K562 (cell line): ENCODE data around the gene PRAMEF1. TPM values are rescaled to one million over a fixed set of nuclear protein-coding genes. Genes with fewer than 3 reads are reported as not detected.
A peak's percentile ranks its signal among the peaks of the same experiment; 100 is the strongest.
"Not testable (repeated sequence)": the region's sequence is repeated elsewhere in the genome, so short reads cannot be mapped to it uniquely, and the experiment has no call there.

Source experiments
- ATAC-seq: fragments of 200-7000 bp; cut with Tn5 transposase; 3 replicates; pipeline ENCODE4 v1.9.1; 2020; ENCODE audit warnings: moderate library complexity
- BruUV-seq: library from RNA; stranded (reverse); fragments of 400-500 nt; replicated peaks from 2 replicates; lab custom pipeline; 2021; lab: Mats Ljungman, UMichigan
- CTCF ChIA-PET: fragments of 300-600 bp; formaldehyde crosslinking; extraction: SDS; loops from one replicate; lab custom pipeline; 2021; ENCODE audit warnings: low intra/inter-chr PET ratio; lab: Yijun Ruan, JAX
- POLR2A ChIA-PET: fragments of 300-600, 350-650 bp; sonication (Branson Sonifier 250); formaldehyde crosslinking; extraction: SDS; loops from one replicate; lab custom pipeline; 2021; ENCODE audit warnings: antibody characterized with exemption, inconsistent platforms; lab: Yijun Ruan, JAX
- DNase-seq, 4 experiments: peaks; one replicate each; pipeline versions ENCODE4 v3.0.0 to v3.0.0-alpha.2; 2011 to 2018; ENCODE audit warnings: low spot score in 3 of 4, mixed read lengths in 3 of 4; ENCODE audit errors: extremely low read depth in 1 of 4
- FAIRE-seq: peaks from 2 replicates; lab custom pipeline; 2011; peaks lifted over from hg19 to GRCh38; lab: Jason Lieb, UNC
- H2AFZ ChIP-seq: 2 replicates; pipeline ENCODE4 v1.6.0; 2011; ENCODE audit warnings: low read depth, low read length, control low read depth, inconsistent platforms
- H3K27ac ChIP-seq: fragments of 200-600 bp; 3 replicates; pipeline ENCODE4 v1.8.0; 2011; ENCODE audit warnings: low read depth, mild to moderate bottlenecking, control low read depth, inconsistent platforms, low read length, moderate library complexity, mixed read lengths; ENCODE audit errors: extremely low read depth
- H3K27me3 ChIP-seq, 2 experiments: fragments of 300-600 bp in 1 of 2; 2 replicates in 1 of 2; 3 replicates in 1 of 2; pipeline versions ENCODE4 v1.6.0 to v1.8.0; 2011; ENCODE audit warnings: inconsistent platforms in 2 of 2, low read length in 2 of 2, mild to moderate bottlenecking in 1 of 2, mixed read lengths in 1 of 2, moderate library complexity in 1 of 2; ENCODE audit not compliant: control insufficient read depth in 2 of 2, insufficient read depth in 2 of 2
- H3K36me3 ChIP-seq: fragments of 300-600 bp; 3 replicates; pipeline ENCODE4 v1.8.0; 2011; ENCODE audit warnings: mild to moderate bottlenecking, low read length, inconsistent platforms; ENCODE audit not compliant: control insufficient read depth, insufficient read depth
- H3K4me1 ChIP-seq, 2 experiments: fragments of 200-600 bp in 1 of 2; replicated peaks in 1 of 2; 2 replicates in 1 of 2; 3 replicates in 1 of 2; pipeline versions ENCODE4 v1.5.1 to v1.8.0; 2011; ENCODE audit warnings: inconsistent platforms in 2 of 2, low read length in 2 of 2, mild to moderate bottlenecking in 1 of 2, mixed read lengths in 1 of 2, moderate library complexity in 1 of 2; ENCODE audit not compliant: control insufficient read depth in 2 of 2, insufficient read depth in 2 of 2
- H3K4me2 ChIP-seq: 2 replicates; pipeline ENCODE4 v1.6.1; 2011; ENCODE audit warnings: low read length, control low read depth, inconsistent platforms, mixed read lengths; ENCODE audit not compliant: insufficient read depth
- H3K4me3 ChIP-seq: fragments of 200-600 bp; sonication (generic), shearing (Covaris generic); 2 replicates; pipeline ENCODE4 v1.5.1; 2016; ENCODE audit warnings: control low read depth, inconsistent platforms
- H3K79me2 ChIP-seq: fragments of 200-600 bp; 3 replicates; pipeline ENCODE4 v1.8.0; 2011; ENCODE audit warnings: low read length, inconsistent platforms; ENCODE audit not compliant: control insufficient read depth, insufficient read depth
- H3K9ac ChIP-seq, 2 experiments: 2 replicates each; pipeline versions ENCODE4 v1.6.0 to v1.6.1; 2011; ENCODE audit warnings: low read depth in 2 of 2, low read length in 2 of 2, control low read depth in 1 of 2, inconsistent platforms in 1 of 2, mild to moderate bottlenecking in 1 of 2, mixed read lengths in 1 of 2; ENCODE audit not compliant: insufficient read depth in 1 of 2
- H3K9me1 ChIP-seq: one replicate; pipeline ENCODE4 v1.6.0; 2011; ENCODE audit warnings: inconsistent platforms, mild to moderate bottlenecking, low read length, moderate library complexity; ENCODE audit not compliant: control insufficient read depth, insufficient read depth
- H3K9me3 ChIP-seq: replicated peaks from 2 replicates; pipeline ENCODE4 v1.5.1; 2011; ENCODE audit warnings: low read depth, low read length, inconsistent platforms; ENCODE audit not compliant: control insufficient read depth, insufficient read depth
- H4K20me1 ChIP-seq: replicated peaks from 2 replicates; pipeline ENCODE4 v1.6.1; 2011; ENCODE audit warnings: low read length, inconsistent platforms, mixed read lengths; ENCODE audit not compliant: control insufficient read depth, insufficient read depth
- FOSL1 ChIP-seq: fragments of 200-800 bp; sonication (Bioruptor generic); conservative IDR thresholded peaks from 2 replicates; pipeline ENCODE4 v1.6.1; 2016; ENCODE audit warnings: missing genetic modification characterization, missing compliant biosample characterization
- LARP7 ChIP-seq: fragments of 450-650 bp; IDR thresholded peaks from 2 replicates; pipeline ENCODE4 v1.6.1; 2016
- WGBS: fragments of 100-300 bp; shearing (Covaris generic); methylation state at CpG from one replicate; pipeline ENCODE4 v1.1.6; 2016; ENCODE audit warnings: low coverage, mixed read lengths; ENCODE audit not compliant: insufficient coverage; ENCODE audit errors: missing lambda C conversion rate; 5-methylcytosine and 5-hydroxymethylcytosine counted together
- in situ Hi-C: fragments of 300-500 bp; cut with MboI; formaldehyde crosslinking; loops from 4 replicates; pipeline ENCODE4 v1.15.0; 2018; ENCODE audit warnings: inconsistent platforms, mixed read lengths
- intact Hi-C: fragments of 100-400 bp; cut with micrococcal nuclease; formaldehyde crosslinking; loops from 2 replicates; pipeline ENCODE4 v1.14.2; 2022
- polyA plus RNA-seq, 8 experiments: library from polyadenylated mRNA; depleted of rRNA in 4 of 8; stranded (reverse) in 5 of 8; unstranded in 3 of 8; fragments of >200 nt; fragmentation: Nextera tagmentation in 2 of 8; fragmentation: Illumina TruSeq in 1 of 8; extraction: Ambion mirVana in 2 of 8; extraction: Trizol in 1 of 8; gene quantifications; 2 replicates each; pipeline versions ENCODE4 v1.2.1 to v1.2.3, GENCODE V29; 2011 to 2014; ENCODE audit warnings: inconsistent platforms in 1 of 8, missing spikeins in 1 of 8
- total RNA-seq, 7 experiments: library from RNA; depleted of rRNA in 6 of 7; stranded (reverse); fragments of >200 nt in 6 of 7; fragmentation: Illumina TruSeq in 2 of 7; extraction: Trizol in 2 of 7; gene quantifications; 2 replicates each; pipeline versions ENCODE4 v1.2.1 to v1.2.3, GENCODE V29; 2011 to 2021; ENCODE audit warnings: low replicate concordance in 1 of 7

Gene PRAMEF1
- total and polyA plus RNA-seq, 9 of the 15 experiments (the other 6 are each of a cell fraction or from before 2014, with no cell fraction given): not detected

- peak overlapping the region; percentile 66 for H3K4me2 ChIP-seq
- H3K36me3 ChIP-seq: no peaks in the 10 kb centered on the region
- ChIA-PET POLR2A (no interaction called here), CTCF (no interaction called here)
- H3K4me1 ChIP-seq: peaks cover 0 to 23% of the 10 kb centered on the region in 2 experiments; a peak in 2 of 5 replicates
- no peaks in the 10 kb centered on the region for H4K20me1 ChIP-seq
- intact Hi-C loops (no loop called here), in situ Hi-C loops (no loop called here)
- H3K4me3 ChIP-seq: no peak overlapping the region
- no peak for DNase-seq
- H3K9ac ChIP-seq: no peak overlapping the region
- peak; percentile 41 for ATAC-seq
- H3K9me1 ChIP-seq: no peaks in the 10 kb centered on the region
- TF ChIP-seq LARP7 (no peak), FOSL1 (tag) (0 out of 2 replicates have a peak, but pooled peaks have one; percentile 0)
- peak overlapping the region; percentile 59; the same call in 1 of the 3 replicates for H3K27ac ChIP-seq
- 8% methylated on average over 2 of the region's 2 CpGs for WGBS
- H3K79me2 ChIP-seq: no peaks in the 10 kb centered on the region
- BruUV-seq: no TSS peak
- no peaks in the 10 kb centered on the region for H3K27me3 ChIP-seq
- peak overlapping the region; percentile 79; the same call in 1 of the 2 replicates for H2AFZ ChIP-seq
- no peak for FAIRE-seq
- H3K9me3 ChIP-seq: no peaks in the 10 kb centered on the region
Measured at GRCh38 chr1:12811409-12811784, 20.2 kb downstream of the PRAMEF1 start.

- H3K9me1 ChIP-seq, ATAC-seq, H3K4me2 ChIP-seq, H3K27ac ChIP-seq, H3K9me3 ChIP-seq, H3K36me3 ChIP-seq, H3K9ac ChIP-seq, H2AFZ ChIP-seq, H3K27me3 ChIP-seq, in situ Hi-C loops, DNase-seq, H4K20me1 ChIP-seq, BruUV-seq, H3K79me2 ChIP-seq, intact Hi-C loops, H3K4me1 ChIP-seq, FAIRE-seq, H3K4me3 ChIP-seq: not testable (repeated sequence)
- WGBS: 1% methylated on average over 6 of the region's 6 CpGs
- ChIA-PET POLR2A (interaction anchor here (1.0 kb wide), 1 partner anchor 8 kb away, joined by 4 read pairs; no protein-coding TSS in a partner anchor), CTCF (interaction anchor here (0.6 kb wide), 1 partner anchor 33 kb away, joined by 3 read pairs; no protein-coding TSS in a partner anchor)
Measured at GRCh38 chr1:12819061-12819460, 27.9 kb downstream of the PRAMEF1 start.

GRCh38 chr1:12831310-12831709, 40.1 kb downstream of the PRAMEF1 start, which contains the start of gene PRAMEF11:
PRAMEF11 (minus strand) TSS chr1:12831410; CDS start chr1:12828789, 2,621 bp downstream.
- H3K79me2 ChIP-seq, FAIRE-seq, H2AFZ ChIP-seq, H3K9me3 ChIP-seq, H4K20me1 ChIP-seq, H3K27me3 ChIP-seq, H3K4me1 ChIP-seq, BruUV-seq, H3K9me1 ChIP-seq, intact Hi-C loops, H3K9ac ChIP-seq, H3K4me3 ChIP-seq, CTCF ChIA-PET, H3K4me2 ChIP-seq, H3K36me3 ChIP-seq, ATAC-seq, POLR2A ChIA-PET, H3K27ac ChIP-seq, DNase-seq: not testable (repeated sequence)
- 2% methylated on average over 3 of the region's 3 CpGs for WGBS
- in situ Hi-C loops: loop anchor here (5.0 kb wide), 1 partner anchor 56 kb away; the partner anchor contains the start of gene PRAMEF4
